Ecto neural progenitor cell (in vitro differentiated cells): Measurements from ENCODE around the gene UTS2R.
"Not testable (repeated sequence)": the region's sequence is repeated elsewhere in the genome, so short reads cannot be mapped to it uniquely, and the experiment has no call there.

Source experiments
- DNase-seq: peaks from one replicate; pipeline ENCODE4 v3.0.0-alpha.2; 2018; ENCODE audit warnings: low spot score

UTS2R gene

GRCh38 chr17:82375359-82376041 is 3.9 kb downstream of the UTS2R start:
- DNase-seq, result no peak

GRCh38 chr17:82376042-82376730 is 4.6 kb downstream of the UTS2R start:
- no peak for DNase-seq

GRCh38 chr17:82377294-82377693 is 5.7 kb downstream of the UTS2R start:
- not testable (repeated sequence) for DNase-seq

GRCh38 chr17:82377924-82378740 is 6.6 kb downstream of the UTS2R start:
- no peak for DNase-seq

- DNase-seq, result no peak
These were observed 7.1 kb downstream of the UTS2R start for GRCh38 chr17:82378741-82379021.

GRCh38 chr17:82380860-82381702 is 9.5 kb downstream of the UTS2R start:
- no peak for DNase-seq

- DNase-seq, result not testable (repeated sequence)
These were observed 10.1 kb downstream of the UTS2R start for GRCh38 chr17:82381703-82382009.

GRCh38 chr17:82382220-82382932 is 10.8 kb downstream of the UTS2R start:
- DNase-seq, result not testable (repeated sequence)

GRCh38 chr17:82382933-82383255 is 11.3 kb downstream of the UTS2R start:
- no peak for DNase-seq

GRCh38 chr17:82383411-82383810 is 11.8 kb downstream of the UTS2R start:
- no peak for DNase-seq

- no peak for DNase-seq
These were observed 12.6 kb downstream of the UTS2R start for GRCh38 chr17:82384051-82384729.

GRCh38 chr17:82384730-82385481 is 13.3 kb downstream of the UTS2R start:
- no peak for DNase-seq

GRCh38 chr17:82385559-82386254 is 14.1 kb downstream of the UTS2R start:
- DNase-seq, result peak; percentile 78

- DNase-seq, result no peak
These were observed 14.8 kb downstream of the UTS2R start for GRCh38 chr17:82386255-82386831.

- DNase-seq, result no peak
These were observed 15.5 kb downstream of the UTS2R start for GRCh38 chr17:82386881-82387704.

- no peak for DNase-seq
These were observed 16.1 kb downstream of the UTS2R start for GRCh38 chr17:82387705-82388106.

GRCh38 chr17:82388223-82388921 is 16.8 kb downstream of the UTS2R start:
- DNase-seq, result no peak

- DNase-seq, result no peak
These were observed 17.3 kb downstream of the UTS2R start for GRCh38 chr17:82388922-82389283.
